ENCODE data around the gene TMEM107.

DNA sequence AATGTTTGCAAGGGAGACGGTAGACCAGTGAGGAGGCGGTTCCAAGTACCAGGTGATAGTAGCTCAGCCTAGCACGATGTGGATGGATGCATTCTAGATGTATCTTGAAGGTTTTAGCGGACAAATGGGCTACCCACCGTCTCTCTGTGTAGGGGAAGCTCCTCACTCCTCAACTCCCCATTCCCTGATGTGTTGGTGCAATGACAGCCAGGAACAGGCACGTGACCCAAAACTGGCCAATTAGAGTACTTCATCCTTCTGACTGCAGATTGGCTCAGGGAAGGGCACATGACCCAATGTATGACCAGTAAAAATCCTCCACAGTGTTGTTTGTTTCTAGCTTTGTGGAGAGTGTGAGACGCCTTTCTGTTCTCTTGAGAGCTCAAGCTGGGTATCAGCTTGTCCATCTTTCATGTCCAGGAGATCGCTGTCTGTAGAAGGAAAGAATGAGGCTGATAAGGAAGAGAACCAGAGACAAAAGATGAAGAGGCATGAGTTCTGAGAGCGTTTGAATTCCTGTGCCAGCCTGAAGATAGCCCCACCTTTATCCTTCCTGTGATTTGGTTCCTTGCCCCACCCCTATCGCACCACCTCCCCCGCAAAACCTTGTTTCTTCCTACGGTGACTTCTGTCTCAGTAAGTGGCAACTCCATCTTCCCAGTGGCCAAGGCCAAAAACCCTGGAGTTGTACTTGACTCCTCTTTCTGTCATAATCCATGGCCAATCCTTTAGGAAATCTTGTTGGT, 16.1 kb upstream of the TMEM107 start:
- TF ChIP-seq, protein P1, sequence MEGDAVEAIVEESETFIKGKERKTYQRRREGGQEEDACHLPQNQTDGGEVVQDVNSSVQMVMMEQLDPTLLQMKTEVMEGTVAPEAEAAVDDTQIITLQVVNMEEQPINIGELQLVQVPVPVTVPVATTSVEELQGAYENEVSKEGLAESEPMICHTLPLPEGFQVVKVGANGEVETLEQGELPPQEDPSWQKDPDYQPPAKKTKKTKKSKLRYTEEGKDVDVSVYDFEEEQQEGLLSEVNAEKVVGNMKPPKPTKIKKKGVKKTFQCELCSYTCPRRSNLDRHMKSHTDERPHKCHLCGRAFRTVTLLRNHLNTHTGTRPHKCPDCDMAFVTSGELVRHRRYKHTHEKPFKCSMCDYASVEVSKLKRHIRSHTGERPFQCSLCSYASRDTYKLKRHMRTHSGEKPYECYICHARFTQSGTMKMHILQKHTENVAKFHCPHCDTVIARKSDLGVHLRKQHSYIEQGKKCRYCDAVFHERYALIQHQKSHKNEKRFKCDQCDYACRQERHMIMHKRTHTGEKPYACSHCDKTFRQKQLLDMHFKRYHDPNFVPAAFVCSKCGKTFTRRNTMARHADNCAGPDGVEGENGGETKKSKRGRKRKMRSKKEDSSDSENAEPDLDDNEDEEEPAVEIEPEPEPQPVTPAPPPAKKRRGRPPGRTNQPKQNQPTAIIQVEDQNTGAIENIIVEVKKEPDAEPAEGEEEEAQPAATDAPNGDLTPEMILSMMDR (IDR thresholded peaks at IDR 0.05 in 2 of 3, conservative IDR thresholded peaks at IDR 0.05 in 1 of 3; ENCODE audit: borderline replicate concordance in 1 of 3, insufficient read depth in 1 of 3, low read depth in 2 of 3, low read length in 2 of 3), result no peak
- peak; percentile 90 for TF ChIP-seq POLR2A (IDR thresholded peaks at IDR 0.05; ENCODE audit: borderline replicate concordance, extremely low read depth, insufficient read depth, insufficient read length)
- TF ChIP-seq, protein P2, sequence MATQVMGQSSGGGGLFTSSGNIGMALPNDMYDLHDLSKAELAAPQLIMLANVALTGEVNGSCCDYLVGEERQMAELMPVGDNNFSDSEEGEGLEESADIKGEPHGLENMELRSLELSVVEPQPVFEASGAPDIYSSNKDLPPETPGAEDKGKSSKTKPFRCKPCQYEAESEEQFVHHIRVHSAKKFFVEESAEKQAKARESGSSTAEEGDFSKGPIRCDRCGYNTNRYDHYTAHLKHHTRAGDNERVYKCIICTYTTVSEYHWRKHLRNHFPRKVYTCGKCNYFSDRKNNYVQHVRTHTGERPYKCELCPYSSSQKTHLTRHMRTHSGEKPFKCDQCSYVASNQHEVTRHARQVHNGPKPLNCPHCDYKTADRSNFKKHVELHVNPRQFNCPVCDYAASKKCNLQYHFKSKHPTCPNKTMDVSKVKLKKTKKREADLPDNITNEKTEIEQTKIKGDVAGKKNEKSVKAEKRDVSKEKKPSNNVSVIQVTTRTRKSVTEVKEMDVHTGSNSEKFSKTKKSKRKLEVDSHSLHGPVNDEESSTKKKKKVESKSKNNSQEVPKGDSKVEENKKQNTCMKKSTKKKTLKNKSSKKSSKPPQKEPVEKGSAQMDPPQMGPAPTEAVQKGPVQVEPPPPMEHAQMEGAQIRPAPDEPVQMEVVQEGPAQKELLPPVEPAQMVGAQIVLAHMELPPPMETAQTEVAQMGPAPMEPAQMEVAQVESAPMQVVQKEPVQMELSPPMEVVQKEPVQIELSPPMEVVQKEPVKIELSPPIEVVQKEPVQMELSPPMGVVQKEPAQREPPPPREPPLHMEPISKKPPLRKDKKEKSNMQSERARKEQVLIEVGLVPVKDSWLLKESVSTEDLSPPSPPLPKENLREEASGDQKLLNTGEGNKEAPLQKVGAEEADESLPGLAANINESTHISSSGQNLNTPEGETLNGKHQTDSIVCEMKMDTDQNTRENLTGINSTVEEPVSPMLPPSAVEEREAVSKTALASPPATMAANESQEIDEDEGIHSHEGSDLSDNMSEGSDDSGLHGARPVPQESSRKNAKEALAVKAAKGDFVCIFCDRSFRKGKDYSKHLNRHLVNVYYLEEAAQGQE (IDR thresholded peaks at IDR 0.05; ENCODE audit: low read depth), result no peak
- TF ChIP-seq ELF1 (IDR thresholded peaks at IDR 0.05; ENCODE audit: borderline replicate concordance, low read depth), result no peak
- no peak for TF ChIP-seq CEBPB (IDR thresholded peaks at IDR 0.05; ENCODE audit: low read depth)
- TF ChIP-seq YY1 (IDR thresholded peaks at IDR 0.05; ENCODE audit: extremely low read depth, insufficient replicate concordance, low read depth, low read length), result no peak
- TF ChIP-seq EZH2 (IDR thresholded peaks at IDR 0.05), result no peak
- TF ChIP-seq TCF7L2 (IDR thresholded peaks at IDR 0.05; ENCODE audit: borderline replicate concordance, extremely low read depth, insufficient read depth, insufficient read length), result no peak
- TF ChIP-seq, protein P3, sequence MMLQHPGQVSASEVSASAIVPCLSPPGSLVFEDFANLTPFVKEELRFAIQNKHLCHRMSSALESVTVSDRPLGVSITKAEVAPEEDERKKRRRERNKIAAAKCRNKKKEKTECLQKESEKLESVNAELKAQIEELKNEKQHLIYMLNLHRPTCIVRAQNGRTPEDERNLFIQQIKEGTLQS (IDR thresholded peaks at IDR 0.05), result no peak
- TF ChIP-seq EZH2phosphoT487 (IDR thresholded peaks at IDR 0.05; ENCODE audit: borderline replicate concordance), result no peak
- TF ChIP-seq ZNF274 (IDR thresholded peaks at IDR 0.05; ENCODE audit: low read depth, low read length), result no peak
